GM12878 (cell line): Measurements from ENCODE around the gene ARHGAP22. TPM values are rescaled to one million over a fixed set of nuclear protein-coding genes. Genes with fewer than 3 reads are reported as not detected.

ENCODE experiments used
- ATAC-seq: fragments of 200-7000 bp; cut with Tn5 transposase; 3 replicates; pipeline ENCODE4 v1.9.1; 2020; ENCODE audit warnings: mild to moderate bottlenecking, moderate library complexity
- BruUV-seq: library from RNA; stranded (reverse); fragments of 400-500 nt; replicated peaks from 2 replicates; lab custom pipeline; 2021; lab: Mats Ljungman, UMichigan
- CTCF ChIA-PET: fragments of 300-600 bp; sonication (Branson Sonifier 250); formaldehyde crosslinking; extraction: SDS; loops from one replicate; lab custom pipeline; 2021; ENCODE audit warnings: inconsistent platforms; lab: Yijun Ruan, JAX
- POLR2A ChIA-PET: fragments of 350-600 bp; formaldehyde crosslinking; extraction: SDS; loops from one replicate; lab custom pipeline; 2021; ENCODE audit warnings: inconsistent platforms; lab: Charles Lee
- RAD21 ChIA-PET: fragments of 300-600 bp; sonication (Branson Sonifier 250); formaldehyde crosslinking; loops from one replicate; lab custom pipeline; 2023; ENCODE audit warnings: antibody characterized with exemption; ENCODE audit not compliant: unreplicated experiment; lab: Charles Lee
- SMC1A ChIA-PET: fragments of 300-600 bp; sonication (Branson Sonifier 250); formaldehyde crosslinking; loops from one replicate; lab custom pipeline; 2023; ENCODE audit not compliant: unreplicated experiment, uncharacterized antibody; lab: Charles Lee
- DNase-seq: peaks from one replicate; pipeline ENCODE4 v3.0.0-alpha.2; 2011; ENCODE audit warnings: low read depth, low spot score
- FAIRE-seq: peaks from 3 replicates; lab custom pipeline; 2011; peaks lifted over from hg19 to GRCh38; lab: Jason Lieb, UNC
- H2AFZ ChIP-seq: 2 replicates; pipeline ENCODE4 v1.6.0; 2011; ENCODE audit warnings: low read depth, low read length, control low read depth; ENCODE audit not compliant: control insufficient read depth
- H3K27ac ChIP-seq: 2 replicates; pipeline ENCODE4 v1.5.1; 2011; ENCODE audit warnings: control low read depth; ENCODE audit not compliant: control insufficient read depth, insufficient read depth
- H3K27me3 ChIP-seq, 2 experiments: replicated peaks in 1 of 2; 2 replicates each; pipeline versions ENCODE4 v1.6.0 to v1.6.1; 2011; ENCODE audit warnings: low read length in 1 of 2; ENCODE audit not compliant: control insufficient read depth in 2 of 2, insufficient read depth in 2 of 2
- H3K36me3 ChIP-seq, 2 experiments: 2 replicates each; pipeline ENCODE4 v1.5.1; 2011; ENCODE audit warnings: low read length in 1 of 2; ENCODE audit not compliant: control insufficient read depth in 2 of 2, insufficient read depth in 2 of 2
- H3K4me1 ChIP-seq: 2 replicates; pipeline ENCODE4 v1.6.1; 2011; ENCODE audit warnings: mild to moderate bottlenecking, low read length, moderate library complexity, mixed read lengths; ENCODE audit not compliant: control insufficient read depth, insufficient read depth
- H3K4me2 ChIP-seq: 2 replicates; pipeline ENCODE4 v1.6.0; 2011; ENCODE audit warnings: control low read depth; ENCODE audit not compliant: control insufficient read depth, insufficient read depth
- H3K4me3 ChIP-seq: fragments of 200-600 bp; sonication (generic); 2 replicates; pipeline ENCODE4 v1.5.1; 2016
- H3K79me2 ChIP-seq: 2 replicates; pipeline ENCODE4 v1.6.0; 2011; ENCODE audit warnings: low read length; ENCODE audit not compliant: control insufficient read depth, insufficient read depth
- H3K9ac ChIP-seq: 2 replicates; pipeline ENCODE4 v1.8.0; 2011; ENCODE audit warnings: low read length, control low read depth, mixed read lengths; ENCODE audit not compliant: control insufficient read depth, insufficient read depth
- H3K9me3 ChIP-seq: replicated peaks from 3 replicates; pipeline ENCODE4 v1.5.1; 2011; ENCODE audit warnings: mild to moderate bottlenecking, low read length; ENCODE audit not compliant: control insufficient read depth, insufficient read depth
- H4K20me1 ChIP-seq: 2 replicates; pipeline ENCODE4 v1.6.0; 2011; ENCODE audit not compliant: control insufficient read depth, insufficient read depth
- CBX3 ChIP-seq: fragments of 200-600 bp; sonication (generic); IDR thresholded peaks from 2 replicates; pipeline ENCODE4 v1.6.1; 2016; ENCODE audit warnings: low read depth, borderline replicate concordance
- CBX5 ChIP-seq: sonication (generic); IDR thresholded peaks from 2 replicates; pipeline ENCODE4 v1.6.1; 2016; ENCODE audit warnings: low read depth, moderate library complexity, mild to moderate bottlenecking, inconsistent platforms
- CUX1 ChIP-seq: IDR thresholded peaks from 2 replicates; pipeline ENCODE4 v1.6.1; 2012; ENCODE audit warnings: improper control_type of control experiment, low read depth, low read length; ENCODE audit not compliant: insufficient replicate concordance
- KLF5 ChIP-seq: fragments of 450-650 bp; IDR thresholded peaks from 2 replicates; pipeline ENCODE4 v1.6.1; 2014; ENCODE audit warnings: mild to moderate bottlenecking; ENCODE audit not compliant: partially characterized antibody
- MTA3 ChIP-seq: IDR thresholded peaks from 2 replicates; pipeline ENCODE4 v1.6.1; 2012; ENCODE audit warnings: low read length, inconsistent platforms, borderline replicate concordance
- MYC ChIP-seq: IDR thresholded peaks from 2 replicates; pipeline ENCODE4 v1.6.1; 2011; ENCODE audit warnings: mild to moderate bottlenecking, low read length, moderate library complexity, inconsistent platforms; ENCODE audit not compliant: insufficient read depth, insufficient replicate concordance, insufficient read length, severe bottlenecking
- STAT1 ChIP-seq: fragments of 450-650 bp; conservative IDR thresholded peaks from 2 replicates; pipeline ENCODE4 v1.6.1; 2014; ENCODE audit warnings: antibody characterized with exemption, mild to moderate bottlenecking
- USF1 ChIP-seq: IDR thresholded peaks from 2 replicates; pipeline ENCODE4 v1.6.1; 2011; ENCODE audit warnings: borderline replicate concordance, low read depth, mild to moderate bottlenecking, moderate library complexity, mixed read lengths, low read length; ENCODE audit not compliant: insufficient read depth; ENCODE audit errors: extremely low read length
- WRNIP1 ChIP-seq: IDR thresholded peaks from 2 replicates; pipeline ENCODE4 v1.6.1; 2011; ENCODE audit warnings: low read depth, low read length, improper control_type of control experiment, borderline replicate concordance
- ZNF592 ChIP-seq: fragments of 450-650 bp; IDR thresholded peaks from 2 replicates; pipeline ENCODE4 v1.6.1; 2017; ENCODE audit warnings: mild to moderate bottlenecking, moderate library complexity
- ZSCAN29 ChIP-seq: fragments of 450-650 bp; IDR thresholded peaks from 2 replicates; pipeline ENCODE4 v1.6.1; 2017; ENCODE audit warnings: mild to moderate bottlenecking, moderate library complexity
- WGBS: methylation state at CpG from one replicate; pipeline ENCODE4 v1.1.6; 2016; ENCODE audit warnings: low lambda C conversion rate; ENCODE audit not compliant: insufficient replicate concordance, insufficient coverage; ENCODE audit errors: missing lambda C conversion rate; 5-methylcytosine and 5-hydroxymethylcytosine counted together
- in situ Hi-C: fragments of 300-500 bp; cut with MboI; formaldehyde crosslinking; loops from 9 replicates; pipeline ENCODE4 v1.14.3; 2018; ENCODE audit warnings: mixed read lengths
- intact Hi-C: fragments of 100-400 bp; cut with micrococcal nuclease; formaldehyde crosslinking; loops from one replicate; pipeline ENCODE4 v1.14.2; 2022; ENCODE audit not compliant: unreplicated experiment
- polyA plus RNA-seq, 11 experiments: library from polyadenylated mRNA; depleted of rRNA in 4 of 11; unstranded in 6 of 11; stranded (reverse) in 5 of 11; fragments of >200 nt; fragmentation: Nextera tagmentation in 4 of 11; fragmentation: Illumina TruSeq in 1 of 11; extraction: Ambion mirVana in 4 of 11; extraction: Trizol in 1 of 11; gene quantifications; 1 replicate in 1 of 11; 2 replicates in 10 of 11; pipeline versions ENCODE4 v1.2.1 to v1.2.3, GENCODE V29; 2011 to 2016; ENCODE audit warnings: inconsistent platforms in 2 of 11, missing spikeins in 2 of 11, low read depth in 1 of 11
- total RNA-seq, 4 experiments: library from RNA; depleted of rRNA in 3 of 4; stranded (reverse); fragments of >200 nt in 3 of 4; fragmentation: Illumina TruSeq in 1 of 4; extraction: Trizol in 1 of 4; gene quantifications; 2 replicates each; pipeline versions ENCODE4 v1.2.1 to v1.2.3, GENCODE V29; 2013 to 2021

ARHGAP22 gene
- total and polyA plus RNA-seq, 10 of the 15 experiments (the other 5 are each of a cell fraction or from before 2014, with no cell fraction given) = 0.07 to 0.61 (median 0.18) TPM; not detected in 5

GRCh38 chr10:48598243-48598935, 6.5 kb downstream of the ARHGAP22 start:
- WGBS = 55% methylated on average over 7 of the region's 7 CpGs
- H3K27ac ChIP-seq = no peak overlapping the region
- H3K9me3 ChIP-seq = no peaks in the 10 kb centered on the region
- no peak for TF ChIP-seq WRNIP1
- TF ChIP-seq USF1 = no peak
- no peak for TF ChIP-seq CBX3
- no peak for TF ChIP-seq KLF5
- no peak for TF ChIP-seq MYC
- no peak for TF ChIP-seq CBX5
- TF ChIP-seq MTA3 = no peak
- TF ChIP-seq CUX1 = no peak
- TF ChIP-seq ZSCAN29 = no peak
- no peak for TF ChIP-seq ZNF592
- TF ChIP-seq STAT1 = no peak
- POLR2A ChIA-PET = interaction anchor here (1.5 kb wide), 1 partner anchor 13 kb away, joined by 4 read pairs; no protein-coding TSS in a partner anchor
- H3K79me2 ChIP-seq = no peaks in the 10 kb centered on the region
- no peak overlapping the region for H2AFZ ChIP-seq
- H3K27me3 ChIP-seq = no peaks in the 10 kb centered on the region
- H3K9ac ChIP-seq = no peak overlapping the region
- H4K20me1 ChIP-seq = no peaks in the 10 kb centered on the region
- no peak for ATAC-seq
- H3K36me3 ChIP-seq = no peaks in the 10 kb centered on the region
- SMC1A ChIA-PET = interaction anchor here (0.9 to 1.7 kb wide), 4 partner anchors 25 to 60 kb away, joined by 3 to 5 read pairs (median 4); no protein-coding TSS in a partner anchor
- in situ Hi-C loops (no loop called here), intact Hi-C loops (no loop called here)
- no peak for FAIRE-seq
- RAD21 ChIA-PET = interaction anchor here (1.0 to 1.2 kb wide), 2 partner anchors 49 to 57 kb away, joined by 3 read pairs; no protein-coding TSS in a partner anchor
- H3K4me1 ChIP-seq = no peaks in the 10 kb centered on the region
- no peak overlapping the region for H3K4me2 ChIP-seq
- DNase-seq = no peak
- no TSS peak for BruUV-seq
- CTCF ChIA-PET = interaction anchor here (0.8 to 4.3 kb wide), 4 partner anchors 17 to 63 kb away, joined by 3 to 25 read pairs (median 4); no protein-coding TSS in a partner anchor
- H3K4me3 ChIP-seq = no peak overlapping the region
